HG03025 (cell line): Measurements from ENCODE around the gene DAPK1.

Experiments used
- ATAC-seq: cut with Tn5 transposase; IDR thresholded peaks from one replicate; pipeline ENCODE4 v1.9.1; 2021; ENCODE audit warnings: mild to moderate bottlenecking, moderate library complexity; ENCODE audit not compliant: unreplicated experiment, low FRiP score

DAPK1 gene

GRCh38 chr9:87677776-87678587 is 180.3 kb downstream of the DAPK1 start:
- no peak for ATAC-seq

DNA sequence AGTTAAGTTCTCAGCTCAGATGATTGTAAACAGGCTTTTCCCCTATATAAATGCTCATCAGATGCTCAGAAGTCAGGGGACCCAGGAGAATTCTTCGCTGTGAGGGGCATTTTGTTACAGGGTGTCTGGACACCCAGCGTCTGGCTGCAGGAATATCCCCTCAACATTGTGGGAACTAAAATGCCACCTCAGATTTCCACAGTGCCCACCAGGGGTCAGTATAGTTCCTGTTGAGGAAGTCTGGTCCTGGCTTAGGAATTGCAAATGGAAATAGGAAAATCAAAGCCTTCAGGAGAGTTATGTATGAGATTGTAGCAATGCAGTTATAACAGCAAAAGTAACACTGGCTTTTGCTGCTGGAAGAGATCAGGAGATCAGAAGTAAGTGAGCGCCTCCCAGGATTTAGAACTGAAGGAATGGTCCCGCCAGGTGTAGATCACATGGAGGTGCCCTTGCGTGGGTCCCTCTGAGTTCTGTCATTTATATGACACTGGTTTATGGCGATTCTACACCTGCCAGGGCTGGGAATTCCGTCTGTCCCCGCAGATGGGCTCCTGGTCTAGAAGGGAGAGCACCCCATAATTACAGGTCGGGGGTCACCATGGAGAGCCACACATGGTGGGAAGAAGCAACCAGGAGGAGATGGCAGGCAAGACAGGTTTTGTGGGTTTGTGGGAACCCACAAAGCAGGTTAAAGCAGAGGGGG is 181.1 kb downstream of the DAPK1 start:
- ATAC-seq = no peak

DNA sequence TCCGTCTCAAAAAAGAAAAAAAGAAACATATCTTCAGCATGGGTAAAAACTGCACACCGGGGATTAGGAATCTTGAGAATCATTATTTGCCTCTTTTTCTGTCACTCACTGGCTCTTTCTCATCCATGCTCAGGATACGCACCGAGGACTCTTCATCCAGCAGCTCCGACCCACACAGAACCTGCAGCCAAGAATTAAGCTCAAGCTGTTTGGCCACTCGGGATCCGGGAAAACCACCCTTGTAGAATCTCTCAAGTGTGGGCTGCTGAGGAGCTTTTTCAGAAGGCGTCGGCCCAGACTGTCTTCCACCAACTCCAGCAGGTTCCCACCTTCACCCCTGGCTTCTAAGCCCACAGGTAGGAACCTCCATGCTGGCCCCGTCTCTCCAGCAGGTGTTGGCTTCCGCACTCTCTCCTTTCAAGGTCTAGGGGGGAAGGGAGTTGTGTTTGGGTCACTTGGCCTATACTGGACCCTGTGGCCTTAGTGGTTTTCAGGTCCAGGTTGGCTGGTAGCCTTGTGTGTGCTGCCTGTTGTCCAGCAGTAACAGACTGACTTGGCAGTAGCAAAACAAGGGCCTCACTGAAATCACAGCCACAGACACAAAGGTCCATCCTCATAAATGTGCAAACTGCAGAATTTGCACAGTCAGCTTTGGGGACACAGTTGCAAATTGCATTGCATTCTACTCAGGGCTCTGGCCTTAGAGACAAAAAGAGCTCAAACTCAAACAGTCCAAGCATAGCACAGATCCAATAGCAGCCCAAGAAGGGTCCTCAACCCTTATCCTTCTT is 183.8 kb downstream of the DAPK1 start:
- no peak for ATAC-seq

GRCh38 chr9:87682085-87682484 is 184.4 kb downstream of the DAPK1 start:
- ATAC-seq = no peak

GRCh38 chr9:87682618-87683017 is 185.0 kb downstream of the DAPK1 start:
- no peak for ATAC-seq

GRCh38 chr9:87683751-87684626 is 186.3 kb downstream of the DAPK1 start:
- ATAC-seq = no peak

DNA sequence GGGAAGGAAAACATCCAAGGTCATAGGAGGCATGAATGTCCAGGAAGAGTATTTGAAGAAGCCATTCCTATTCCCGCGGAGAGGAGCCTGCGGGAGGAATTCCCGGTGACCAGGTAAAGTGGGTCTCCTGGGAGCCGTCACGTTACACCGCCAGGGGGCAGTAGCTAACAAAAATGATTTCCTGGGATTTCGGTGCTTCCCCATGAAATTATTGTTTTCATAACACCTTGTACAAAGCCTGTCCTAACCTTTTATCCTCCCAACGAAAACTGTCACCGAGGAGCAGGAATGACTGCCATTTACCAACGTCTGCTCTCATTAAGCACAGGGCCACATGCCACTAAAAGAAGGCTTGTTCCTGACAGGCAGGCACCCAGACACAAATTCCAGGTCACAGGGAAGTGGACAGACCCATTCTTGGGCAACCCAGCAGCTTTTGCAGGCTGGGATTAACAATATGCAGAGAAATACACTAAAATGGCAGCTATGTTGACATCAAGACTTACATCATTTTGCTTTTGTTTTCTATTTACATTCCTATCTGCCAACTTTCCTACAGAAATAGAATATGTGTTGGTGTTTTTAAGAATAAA is 187.1 kb downstream of the DAPK1 start:
- ATAC-seq = no peak

DNA sequence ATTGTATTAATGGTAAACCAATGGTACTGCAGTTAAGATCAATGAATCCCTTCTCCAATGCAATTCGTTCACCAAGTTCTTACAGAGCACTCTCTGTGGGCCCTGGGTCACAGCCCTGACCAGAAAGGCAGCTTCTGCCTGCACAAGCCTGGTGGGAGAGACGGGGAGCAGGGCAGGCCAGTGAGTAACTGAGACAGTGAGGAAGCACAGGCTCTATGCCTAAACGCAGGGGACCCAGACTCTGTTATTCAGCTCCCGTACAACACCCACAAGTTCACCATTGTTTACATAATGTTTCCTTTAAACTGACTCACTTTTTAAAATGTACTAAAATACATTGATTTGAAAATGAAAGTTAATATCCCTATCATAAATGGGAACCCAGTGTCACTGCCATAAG is 187.8 kb downstream of the DAPK1 start:
- ATAC-seq = no peak

DNA sequence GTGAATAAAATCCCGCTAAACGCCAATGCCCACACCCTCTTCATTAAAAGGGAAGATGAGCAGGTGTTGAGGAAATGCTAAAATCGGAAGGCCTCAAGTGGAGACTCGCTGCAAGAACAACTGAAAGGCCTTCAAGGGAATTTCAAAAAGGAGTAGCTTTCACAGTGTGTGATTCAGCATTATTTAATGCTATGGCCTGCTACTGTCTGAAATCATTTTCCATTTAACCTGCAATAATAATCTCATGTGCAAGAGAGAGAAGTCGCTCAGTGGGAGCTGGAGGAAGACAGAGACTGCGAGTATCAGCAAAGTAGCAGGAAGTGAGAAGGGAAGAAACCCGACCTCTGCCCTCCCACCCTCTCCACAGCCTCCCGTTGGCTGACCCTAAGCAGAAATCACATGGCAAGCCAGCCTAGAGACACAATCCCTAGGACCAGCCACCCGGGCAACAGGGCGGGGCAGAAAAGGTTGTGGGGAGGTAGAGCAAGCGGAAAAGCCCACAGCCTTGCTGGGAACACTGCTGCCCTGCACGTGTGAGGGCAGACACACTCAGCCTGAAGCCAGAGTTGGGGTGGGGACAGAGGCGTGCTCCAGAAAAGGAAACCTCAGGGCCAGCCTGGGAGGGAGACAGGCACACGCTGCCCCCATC is 188.3 kb downstream of the DAPK1 start:
- ATAC-seq = no peak

GRCh38 chr9:87686520-87687090 is 188.9 kb downstream of the DAPK1 start:
- no peak for ATAC-seq

DNA sequence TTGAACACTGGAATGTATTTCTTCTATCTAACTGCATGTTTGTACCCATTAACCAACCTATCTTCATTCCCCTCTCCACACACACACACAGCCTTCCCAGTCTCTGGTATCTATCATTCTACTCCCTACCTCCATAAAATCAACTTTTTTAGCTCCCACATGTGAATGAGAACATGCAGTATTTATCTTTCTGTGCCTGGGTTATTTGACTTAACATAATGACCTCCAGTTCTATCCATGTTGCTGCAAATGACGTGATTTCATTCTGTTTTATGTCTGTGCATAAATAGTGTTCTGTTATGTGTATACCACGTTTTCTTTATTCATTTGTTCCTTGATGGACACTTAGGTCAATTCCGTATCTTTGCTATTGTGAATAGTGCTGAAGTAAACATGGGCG is 189.5 kb downstream of the DAPK1 start:
- no peak for ATAC-seq

- no peak for ATAC-seq
Observed at GRCh38 chr9:87694236-87694755, 196.6 kb downstream of the DAPK1 start.

GRCh38 chr9:87695523-87695922 is 197.9 kb downstream of the DAPK1 start:
- ATAC-seq = no peak

DNA sequence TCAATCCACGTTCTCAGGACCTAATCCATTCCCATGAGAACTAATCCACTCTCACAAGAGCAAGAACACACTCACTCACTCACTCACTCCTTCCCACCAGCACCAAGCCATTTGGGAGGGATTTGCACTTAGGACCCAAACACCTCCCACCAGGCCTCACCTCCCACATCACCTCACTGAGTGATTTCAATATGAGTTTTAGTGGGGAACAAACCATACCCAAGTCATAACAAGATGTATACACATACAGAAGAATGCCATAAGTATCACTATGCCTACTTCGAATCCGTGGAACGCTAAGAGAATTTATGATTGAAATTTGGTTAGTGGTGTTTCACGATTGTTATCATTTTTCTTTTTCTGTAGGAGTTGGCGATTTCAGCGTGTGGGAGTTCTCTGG is 199.0 kb downstream of the DAPK1 start:
- ATAC-seq = no peak

GRCh38 chr9:87698069-87698809 is 200.6 kb downstream of the DAPK1 start:
- ATAC-seq = no peak

GRCh38 chr9:87699835-87700234 is 202.2 kb downstream of the DAPK1 start:
- ATAC-seq = no peak

- ATAC-seq = no peak
Observed at GRCh38 chr9:87701491-87701890, 203.8 kb downstream of the DAPK1 start.

DNA sequence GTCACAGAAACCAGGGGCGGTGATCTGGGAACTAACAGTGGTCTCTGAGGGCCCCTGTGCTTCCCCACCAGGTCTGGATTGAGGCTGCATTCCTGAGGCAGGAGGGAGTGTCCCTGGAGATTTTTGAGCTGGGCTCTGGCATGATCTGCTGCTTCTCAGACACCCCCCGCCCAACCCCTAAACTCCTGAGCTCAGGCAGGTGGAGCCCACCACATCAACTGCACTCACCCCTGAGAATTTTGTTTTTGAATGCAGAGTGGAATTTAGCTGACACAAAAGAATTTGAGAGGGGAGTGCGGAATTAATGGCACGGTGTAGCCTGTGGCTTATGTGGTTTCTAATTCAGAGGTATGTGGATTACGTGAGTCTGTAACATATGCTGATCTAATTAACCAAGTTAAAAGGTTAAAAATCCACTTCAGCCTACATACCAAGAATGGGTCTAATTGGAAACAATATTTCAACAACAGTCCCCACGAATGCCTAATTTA is 204.3 kb downstream of the DAPK1 start:
- no peak for ATAC-seq
